Hepatocyte (in vitro differentiated cells): ENCODE data around the gene ASB10. TPM values are rescaled to one million over a fixed set of nuclear protein-coding genes. Genes with fewer than 3 reads are reported as not detected.

ENCODE experiments used
- DNase-seq: peaks from one replicate; pipeline ENCODE4 v3.0.0-alpha.2; 2016; ENCODE audit warnings: low spot score
- H2AFZ ChIP-seq: fragments of 200-600 bp; sonication (generic); 2 replicates; pipeline ENCODE4 v1.6.0; 2016; ENCODE audit warnings: antibody characterized with exemption, mild to moderate bottlenecking
- H3K27ac ChIP-seq: fragments of 200-600 bp; sonication (generic); 2 replicates; pipeline ENCODE4 v1.5.1; 2016; ENCODE audit warnings: mild to moderate bottlenecking
- H3K27me3 ChIP-seq: fragments of 200-600 bp; sonication (generic); 2 replicates; pipeline ENCODE4 v1.6.1; 2016
- H3K36me3 ChIP-seq: fragments of 200-600 bp; sonication (generic); replicated peaks from 2 replicates; pipeline ENCODE4 v1.5.1; 2016; ENCODE audit warnings: low read depth; ENCODE audit not compliant: insufficient read depth
- H3K4me1 ChIP-seq: fragments of 200-600 bp; sonication (generic); 2 replicates; pipeline ENCODE4 v1.5.1; 2016; ENCODE audit warnings: mild to moderate bottlenecking, moderate library complexity; ENCODE audit not compliant: insufficient read depth
- H3K4me2 ChIP-seq: fragments of 200-600 bp; sonication (generic); 2 replicates; pipeline ENCODE4 v1.6.0; 2016
- H3K4me3 ChIP-seq: fragments of 200-600 bp; sonication (generic); 2 replicates; pipeline ENCODE4 v1.5.1; 2016; ENCODE audit warnings: mild to moderate bottlenecking
- H3K79me2 ChIP-seq: fragments of 200-600 bp; sonication (generic); 2 replicates; pipeline ENCODE4 v1.6.0; 2017; ENCODE audit warnings: mild to moderate bottlenecking
- H3K9me2 ChIP-seq: fragments of 200-600 bp; sonication (generic); replicated peaks from 2 replicates; pipeline ENCODE4 v1.6.0; 2017; ENCODE audit warnings: mild to moderate bottlenecking; ENCODE audit not compliant: insufficient read depth
- H3K9me3 ChIP-seq: fragments of 200-600 bp; sonication (generic); 2 replicates; pipeline ENCODE4 v1.5.1; 2016; ENCODE audit warnings: low read depth, mild to moderate bottlenecking
- H4K20me1 ChIP-seq: fragments of 200-600 bp; sonication (generic); 2 replicates; pipeline ENCODE4 v1.6.0; 2016; ENCODE audit warnings: mild to moderate bottlenecking; ENCODE audit not compliant: insufficient read depth, poor library complexity, severe bottlenecking
- CTCF ChIP-seq: fragments of 200-600 bp; sonication (generic); IDR thresholded peaks from 2 replicates; pipeline ENCODE4 v1.5.1; 2016; ENCODE audit warnings: antibody characterized with exemption, mild to moderate bottlenecking; ENCODE audit not compliant: poor library complexity
- EZH2 ChIP-seq: fragments of 200-600 bp; sonication (generic); IDR thresholded peaks from 2 replicates; pipeline ENCODE4 v1.6.1; 2016; ENCODE audit warnings: antibody characterized with exemption, mild to moderate bottlenecking, borderline replicate concordance
- EZH2phosphoT487 ChIP-seq: fragments of 200-600 bp; sonication (generic); IDR thresholded peaks from one replicate; pipeline ENCODE4 v1.6.1; 2018; ENCODE audit warnings: antibody characterized with exemption, mild to moderate bottlenecking, low read depth, moderate library complexity; ENCODE audit not compliant: unreplicated experiment, severe bottlenecking
- WGBS: methylation state at CpG from one replicate; pipeline ENCODE4 v1.1.6; 2016; ENCODE audit warnings: low lambda C conversion rate; ENCODE audit errors: missing lambda C conversion rate; 5-methylcytosine and 5-hydroxymethylcytosine counted together
- polyA plus RNA-seq: library from polyadenylated mRNA; unstranded; fragments of >200 nt; fragmentation: Nextera tagmentation; extraction: Ambion mirVana; gene quantifications from 2 replicates; pipeline ENCODE4 v1.2.1, GENCODE V29; 2016
- total RNA-seq: library from RNA; depleted of rRNA; stranded (reverse); fragments of >200 nt; gene quantifications from 2 replicates; pipeline ENCODE4 v1.2.3, GENCODE V29; 2014

Gene ASB10
- total and polyA plus RNA-seq, 2 experiments from 2014 or later, result not detected

GRCh38 chr7:151167197-151167961 is 19.7 kb downstream of the ASB10 start, which contains the start of gene GBX1:
Gene GBX1 (minus strand): TSS chr7:151167694. CDS start chr7:151167548, 146 bp downstream.
- Histone ChIP-seq H3K9me3 (no peaks in the 10 kb centered on the region), H3K4me3 (peak within 1 kb of the TSS; percentile 42), H3K27me3 (peaks cover 86% of the 10 kb centered on the region), H2AFZ (peak within 1 kb of the TSS; percentile 49), H3K4me2 (peak within 1 kb of the TSS; percentile 97), H3K36me3 (no peaks in the 10 kb centered on the region), H4K20me1 (no peaks in the 10 kb centered on the region), H3K9me2 (no peaks in the 10 kb centered on the region), H3K27ac (no peak within 1 kb of the TSS), H3K79me2 (no peaks in the 10 kb centered on the region), H3K4me1 (peaks cover 9% of the 10 kb centered on the region)
- peak; percentile 33 for DNase-seq
- 0% methylated on average over 27 of the region's 101 CpGs for WGBS
- no peak for TF ChIP-seq CTCF
- TF ChIP-seq EZH2, result peak; percentile 96
- TF ChIP-seq EZH2phosphoT487, result peak; percentile 87

- Histone ChIP-seq H3K9me3 (no peaks in the 10 kb centered on the region), H3K9me2 (no peaks in the 10 kb centered on the region), H3K4me1 (peaks cover 9% of the 10 kb centered on the region), H2AFZ (peak overlapping the region; percentile 49), H4K20me1 (no peaks in the 10 kb centered on the region), H3K4me2 (peak overlapping the region; percentile 97), H3K27ac (no peak overlapping the region), H3K27me3 (peaks cover 92% of the 10 kb centered on the region), H3K4me3 (peak overlapping the region; percentile 42), H3K79me2 (no peaks in the 10 kb centered on the region), H3K36me3 (no peaks in the 10 kb centered on the region)
- no peak for DNase-seq
- TF ChIP-seq CTCF, result no peak
- TF ChIP-seq EZH2, result peak; percentile 99
- TF ChIP-seq EZH2phosphoT487, result no peak
- WGBS, result 9% methylated on average over 25 of the region's 31 CpGs
These were observed 20.3 kb downstream of the ASB10 start for GRCh38 chr7:151166629-151167196.

- 62% methylated on average over 1 of the region's 1 CpG for WGBS
- DNase-seq, result no peak
- H3K27me3 ChIP-seq, result peaks cover 83% of the 10 kb centered on the region
These were observed 25.3 kb downstream of the ASB10 start for GRCh38 chr7:151161757-151162156.

More at GRCh38 chr7:151161757-151162156, 25.3 kb downstream of the ASB10 start:
- Histone ChIP-seq H3K4me2 (no peak overlapping the region), H3K27ac (no peak overlapping the region), H2AFZ (no peak overlapping the region), H3K9me2 (no peaks in the 10 kb centered on the region), H3K36me3 (no peaks in the 10 kb centered on the region), H3K9me3 (no peaks in the 10 kb centered on the region), H3K4me3 (no peak overlapping the region), H3K4me1 (peaks cover 1% of the 10 kb centered on the region), H4K20me1 (no peaks in the 10 kb centered on the region), H3K79me2 (no peaks in the 10 kb centered on the region)
- no peak for TF ChIP-seq CTCF
- TF ChIP-seq EZH2, result no peak
- TF ChIP-seq EZH2phosphoT487, result no peak
